GM11168 (cell line): ENCODE results near the gene CFAP65.

ENCODE experiments used
- in situ Hi-C: fragments of 300-500 bp; cut with MboI; formaldehyde crosslinking; loops from one replicate; pipeline ENCODE4 v1.12.0; 2022; ENCODE audit warnings: low sequenced_read_pairs; ENCODE audit not compliant: unreplicated experiment

CFAP65 gene

GRCh38 chr2:219020604-219021365, 20.5 kb downstream of the CFAP65 start:
- in situ Hi-C loops = no loop called here

DNA sequence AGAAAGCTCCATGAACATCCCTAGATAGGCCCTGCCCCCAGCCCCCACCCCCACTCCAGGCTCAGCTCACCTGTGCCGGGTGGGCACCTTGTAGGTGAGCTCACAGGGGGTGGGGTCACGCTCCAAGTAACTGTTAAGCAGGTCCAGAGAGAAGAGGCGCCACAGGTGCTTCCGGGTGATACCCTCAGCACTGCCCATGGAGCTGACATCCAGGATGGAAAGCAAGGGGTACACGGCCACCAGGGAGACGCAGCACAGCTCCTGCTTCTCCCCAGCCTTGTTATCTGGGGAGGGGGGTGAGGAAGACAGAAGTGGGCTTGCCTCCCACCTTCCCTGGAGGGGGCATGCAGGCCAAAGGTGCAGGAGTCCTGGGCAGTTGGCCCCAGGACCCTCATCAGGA, 21.9 kb downstream of the CFAP65 start:
- in situ Hi-C loops = no loop called here

DNA sequence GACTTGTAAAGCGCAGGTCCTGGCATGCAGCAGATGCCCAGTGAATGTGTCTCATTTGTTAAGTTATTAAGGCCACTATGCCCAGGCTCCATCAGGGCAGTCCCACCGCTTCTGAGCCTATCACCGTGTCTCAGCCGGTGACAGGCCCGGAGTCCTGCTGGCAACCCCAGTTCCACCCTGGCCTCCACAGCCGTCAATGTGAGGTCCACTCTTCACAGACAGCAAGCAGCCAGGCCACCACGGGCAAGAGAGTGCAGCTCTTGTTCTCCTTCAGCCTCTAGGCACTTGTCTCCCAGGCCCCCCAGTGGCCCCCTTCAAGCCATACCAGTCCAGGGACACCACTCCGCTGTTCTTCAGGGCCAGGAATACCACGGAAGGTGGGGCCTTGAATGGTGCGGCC, 22.6 kb downstream of the CFAP65 start:
- in situ Hi-C loops = no loop called here

DNA sequence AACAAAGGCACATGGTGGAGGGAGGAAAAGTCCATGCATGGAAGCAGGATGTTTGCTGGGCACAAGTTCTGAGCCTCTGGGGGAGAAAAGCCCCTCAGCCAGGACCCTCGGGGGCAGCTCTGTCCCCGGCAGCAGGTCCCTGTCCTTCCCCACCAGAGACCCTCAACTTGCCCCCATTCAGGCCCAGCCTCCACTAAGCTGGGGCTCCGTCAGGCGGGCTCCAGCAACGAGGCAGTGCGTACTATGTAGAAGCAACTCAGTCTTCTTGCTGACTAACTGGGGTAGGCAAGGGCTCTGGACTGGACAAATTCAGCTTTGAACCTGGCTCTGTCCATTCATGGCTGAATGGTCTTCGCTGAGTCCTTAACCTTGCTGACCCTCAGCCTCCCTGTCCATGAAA, 23.0 kb downstream of the CFAP65 start:
- in situ Hi-C loops = no loop called here

DNA sequence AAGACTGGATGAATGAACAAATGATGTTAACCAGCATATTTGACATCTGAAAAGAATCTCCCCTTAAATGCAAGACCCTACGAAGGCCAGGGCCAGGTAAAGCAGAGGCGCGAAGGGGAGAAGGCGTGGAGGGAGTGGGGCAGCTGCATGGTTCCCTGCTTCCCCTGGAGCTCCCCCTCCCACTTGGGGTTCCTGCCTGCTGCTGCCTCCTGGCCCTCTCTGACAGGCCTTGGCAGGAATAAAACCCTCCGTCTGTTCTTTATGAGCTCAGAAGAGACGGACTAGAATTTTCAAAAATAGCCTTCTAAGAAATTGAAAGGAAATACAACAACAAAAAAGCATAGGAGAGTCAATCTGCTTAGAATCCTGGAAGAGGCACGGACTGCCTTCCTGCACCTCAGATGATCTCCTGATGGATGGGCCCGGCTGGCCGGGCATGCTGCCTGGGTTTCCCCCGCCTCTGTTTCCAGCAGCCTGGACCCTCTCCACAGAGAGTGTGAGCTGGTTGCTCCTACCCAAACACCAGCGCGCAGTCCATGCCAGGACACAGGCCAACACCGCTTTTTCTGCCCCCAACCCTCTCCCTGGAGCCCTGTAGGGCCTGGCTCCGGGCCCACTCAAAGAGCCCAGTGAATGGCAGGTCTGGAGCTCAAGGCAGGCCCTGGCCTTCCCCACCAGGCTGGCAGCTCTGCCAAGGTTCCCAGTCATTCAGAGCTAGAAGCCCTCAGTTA, 23.9 kb downstream of the CFAP65 start:
- in situ Hi-C loops = no loop called here

- in situ Hi-C loops = no loop called here
These were observed 24.6 kb downstream of the CFAP65 start for GRCh38 chr2:219016721-219017120.

GRCh38 chr2:219010873-219011272, 30.4 kb downstream of the CFAP65 start:
- in situ Hi-C loops = no loop called here

GRCh38 chr2:219010162-219010756, 31.1 kb downstream of the CFAP65 start:
- in situ Hi-C loops = no loop called here

DNA sequence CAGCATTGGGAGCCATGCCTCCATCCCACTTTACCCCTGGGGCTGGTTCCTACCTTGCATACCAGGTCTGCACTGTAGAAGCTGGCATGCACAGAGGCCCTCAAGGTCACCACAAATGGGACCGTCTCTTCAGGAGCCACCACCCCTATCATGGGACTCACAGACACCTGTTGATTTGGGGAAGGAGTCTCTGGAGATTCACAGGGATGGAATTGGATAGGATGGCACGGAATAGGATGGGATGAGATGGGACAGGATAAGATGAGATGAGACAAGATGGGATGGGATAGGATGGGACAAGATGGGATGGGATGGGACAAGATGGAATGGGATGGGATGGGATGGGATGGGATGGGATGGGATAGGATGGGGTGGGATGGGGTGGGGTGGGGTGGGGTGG, 32.0 kb downstream of the CFAP65 start:
- in situ Hi-C loops = no loop called here

GRCh38 chr2:219003979-219004378, 37.3 kb downstream of the CFAP65 start:
- in situ Hi-C loops = no loop called here

DNA sequence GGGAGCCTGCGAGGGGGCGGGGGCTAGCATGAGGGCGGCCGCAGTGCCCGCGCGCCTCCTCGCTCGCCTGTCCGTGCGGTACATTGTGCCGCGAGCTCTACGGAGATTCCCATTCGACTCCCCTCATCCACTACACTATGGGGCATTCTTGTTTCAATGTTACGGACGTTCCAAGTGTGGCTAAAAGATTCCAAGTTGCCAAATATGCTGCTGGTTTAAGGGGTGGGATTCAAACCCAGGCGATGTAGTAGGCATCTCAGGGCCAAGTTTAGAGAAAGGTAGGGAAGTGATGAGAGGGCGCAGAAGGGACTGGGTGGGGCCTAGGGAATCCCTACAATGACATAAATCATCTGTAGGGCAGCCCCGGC, 38.1 kb downstream of the CFAP65 start:
- in situ Hi-C loops = no loop called here

- in situ Hi-C loops = no loop called here
These were observed 38.7 kb downstream of the CFAP65 start for GRCh38 chr2:219002395-219003266.

- in situ Hi-C loops = no loop called here
These were observed 39.5 kb downstream of the CFAP65 start for GRCh38 chr2:219001577-219002394.

DNA sequence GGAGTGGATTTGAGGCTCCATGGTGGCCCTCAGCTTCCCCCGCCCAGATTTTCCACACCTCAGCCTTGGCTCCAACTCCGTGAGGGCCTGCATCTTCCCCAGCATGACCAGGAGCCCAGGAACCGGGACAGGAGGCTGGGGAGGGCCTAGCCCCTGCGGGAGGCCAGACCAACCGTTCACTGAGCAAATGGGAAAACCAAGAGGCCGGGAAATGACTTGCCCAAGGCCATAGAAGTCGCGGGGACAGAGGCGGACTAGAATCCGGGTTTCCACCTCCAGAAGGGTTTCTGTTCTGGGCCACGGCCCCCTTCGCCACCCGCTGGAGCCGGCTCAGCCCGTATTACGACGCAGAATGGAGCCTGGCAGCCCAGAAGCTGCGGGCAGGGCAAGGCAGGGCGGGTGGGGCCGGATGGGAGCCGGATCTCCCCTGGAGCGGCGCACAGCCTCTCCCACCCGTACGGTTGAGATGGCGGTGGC, 40.2 kb downstream of the CFAP65 start:
- in situ Hi-C loops = no loop called here

GRCh38 chr2:219000569-219000960, 40.8 kb downstream of the CFAP65 start:
- in situ Hi-C loops = no loop called here

DNA sequence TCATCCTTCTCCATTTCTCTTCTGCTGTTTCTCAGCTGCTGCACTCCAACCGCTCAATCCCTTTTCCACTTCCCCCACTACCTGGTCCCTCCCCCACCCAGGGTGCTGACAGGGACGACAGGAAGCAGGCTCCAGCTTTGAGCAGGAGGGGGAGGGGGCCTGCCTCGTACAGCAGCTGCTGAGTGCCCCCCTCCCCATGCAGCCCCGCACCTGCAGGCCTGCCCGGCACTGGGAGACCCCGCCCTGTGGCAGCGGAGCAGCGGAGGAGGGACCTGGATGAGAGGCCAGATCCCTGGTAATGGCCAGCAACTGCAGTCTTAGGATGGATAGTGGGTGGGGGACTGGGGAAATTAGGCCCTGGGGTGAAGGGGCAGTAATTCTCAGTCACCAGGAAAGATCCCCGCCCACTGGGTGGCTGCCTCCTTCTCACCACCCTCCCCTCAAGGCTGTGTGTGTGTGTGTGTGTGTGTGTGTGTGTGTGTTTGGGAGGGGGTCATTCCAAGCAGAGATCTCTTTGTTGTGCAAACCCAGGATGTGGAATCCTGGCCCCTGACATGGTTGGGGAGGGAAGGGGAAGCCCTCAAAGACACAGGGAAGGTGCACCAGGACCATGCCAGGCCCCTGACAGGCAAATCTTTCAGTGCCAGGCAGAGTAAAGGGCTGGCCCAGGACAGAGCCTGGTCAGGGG, 41.3 kb downstream of the CFAP65 start:
- in situ Hi-C loops = no loop called here

DNA sequence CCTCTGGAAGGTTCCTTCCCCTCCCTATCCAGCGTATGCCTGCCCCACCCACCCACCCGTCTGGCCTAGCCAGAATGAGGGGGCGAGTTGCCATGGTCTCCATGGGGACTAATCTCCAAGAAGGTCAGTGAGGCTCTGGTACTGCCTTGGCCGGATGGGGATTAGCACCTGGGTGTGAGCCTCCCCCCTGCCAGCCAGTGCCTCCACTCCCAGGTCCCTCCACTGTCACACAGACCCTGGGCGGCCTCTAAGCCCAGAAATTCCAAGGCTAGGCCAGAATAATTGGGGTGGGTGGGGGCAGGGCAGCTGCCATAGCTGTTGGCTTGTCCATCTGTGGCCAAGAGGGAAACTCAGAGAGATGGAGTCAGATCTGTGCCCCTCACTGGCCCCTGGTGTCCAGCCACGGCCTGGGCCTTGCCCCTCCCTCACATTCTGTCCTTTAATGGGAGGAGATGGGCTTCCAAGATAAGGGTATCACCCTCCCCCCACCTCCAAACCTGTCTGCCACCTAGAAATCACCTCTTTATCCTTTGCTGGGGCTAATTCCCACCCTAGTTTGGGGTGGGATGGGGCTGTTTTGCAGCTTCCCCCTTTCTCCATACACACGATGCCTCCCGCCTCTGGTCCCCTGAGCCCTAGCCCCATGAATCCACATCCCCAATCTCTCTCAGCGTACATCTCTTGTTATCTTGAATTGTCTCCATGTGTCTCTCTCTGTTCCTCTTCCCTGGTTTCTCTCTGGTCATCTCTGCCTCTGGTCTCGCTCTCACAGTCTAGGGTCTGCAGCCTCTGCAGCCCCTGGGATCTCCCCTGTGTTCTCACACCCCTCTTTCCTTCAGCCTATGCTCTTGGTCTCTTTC, 42.1 kb downstream of the CFAP65 start:
- in situ Hi-C loops = no loop called here

DNA sequence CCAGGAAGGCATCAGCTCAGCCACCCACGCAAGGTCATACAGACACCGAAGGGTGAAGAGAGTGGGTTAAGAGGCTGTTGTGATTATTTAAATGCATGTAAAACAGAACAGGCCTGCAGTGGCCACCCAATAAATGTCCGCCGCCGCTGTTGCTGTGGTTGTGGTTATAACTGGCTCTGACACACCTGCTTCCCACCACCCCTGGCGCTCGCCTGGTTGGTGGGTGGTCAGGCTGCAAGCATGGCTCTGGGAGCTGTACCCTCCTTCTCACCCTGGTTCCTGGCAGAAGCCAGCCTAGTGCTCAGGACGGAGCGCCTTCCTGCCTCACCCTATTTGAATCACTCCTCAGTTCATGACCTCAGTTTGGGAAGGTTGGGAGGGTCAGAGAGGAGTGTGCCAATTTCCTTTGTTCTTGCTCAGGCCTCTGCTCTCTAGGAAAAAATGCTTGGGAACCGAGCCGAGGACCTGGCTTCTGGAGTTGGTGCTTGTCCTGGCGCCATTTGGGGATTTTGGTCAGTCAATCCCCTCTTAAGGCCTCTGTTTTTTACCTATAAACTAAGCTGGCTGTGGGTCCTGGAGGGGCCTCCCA, 42.8 kb downstream of the CFAP65 start:
- in situ Hi-C loops = no loop called here
